ENCODE data around the gene SPAG17.

The SPAG17 gene

DNA sequence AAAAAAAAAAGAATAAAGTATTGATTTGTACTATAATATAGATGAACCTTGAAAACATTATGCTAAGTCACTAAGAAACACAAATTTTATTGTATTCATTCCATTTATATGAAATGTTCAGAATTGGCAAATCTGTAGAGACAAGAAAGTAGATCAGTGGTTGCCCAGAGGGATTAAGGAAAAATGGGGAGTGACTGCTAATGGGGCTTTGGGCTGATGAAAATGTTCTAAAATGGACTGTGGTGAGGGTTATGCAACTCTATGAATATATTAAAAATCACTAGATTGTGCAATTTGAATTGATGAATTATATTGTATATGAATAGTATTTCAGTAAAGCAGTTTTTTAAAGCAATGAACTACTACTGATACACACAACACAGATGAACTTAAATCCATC, 265.7 kb downstream of the SPAG17 start:
- TF ChIP-seq, protein P1, sequence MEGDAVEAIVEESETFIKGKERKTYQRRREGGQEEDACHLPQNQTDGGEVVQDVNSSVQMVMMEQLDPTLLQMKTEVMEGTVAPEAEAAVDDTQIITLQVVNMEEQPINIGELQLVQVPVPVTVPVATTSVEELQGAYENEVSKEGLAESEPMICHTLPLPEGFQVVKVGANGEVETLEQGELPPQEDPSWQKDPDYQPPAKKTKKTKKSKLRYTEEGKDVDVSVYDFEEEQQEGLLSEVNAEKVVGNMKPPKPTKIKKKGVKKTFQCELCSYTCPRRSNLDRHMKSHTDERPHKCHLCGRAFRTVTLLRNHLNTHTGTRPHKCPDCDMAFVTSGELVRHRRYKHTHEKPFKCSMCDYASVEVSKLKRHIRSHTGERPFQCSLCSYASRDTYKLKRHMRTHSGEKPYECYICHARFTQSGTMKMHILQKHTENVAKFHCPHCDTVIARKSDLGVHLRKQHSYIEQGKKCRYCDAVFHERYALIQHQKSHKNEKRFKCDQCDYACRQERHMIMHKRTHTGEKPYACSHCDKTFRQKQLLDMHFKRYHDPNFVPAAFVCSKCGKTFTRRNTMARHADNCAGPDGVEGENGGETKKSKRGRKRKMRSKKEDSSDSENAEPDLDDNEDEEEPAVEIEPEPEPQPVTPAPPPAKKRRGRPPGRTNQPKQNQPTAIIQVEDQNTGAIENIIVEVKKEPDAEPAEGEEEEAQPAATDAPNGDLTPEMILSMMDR (IDR thresholded peaks at IDR 0.05; ENCODE audit: low read length, missing control alignments), result no peak
- no peak overlapping the region for H3K4me3 ChIP-seq (replicated peaks; ENCODE audit: low read depth, low read length)
- no peak for DNase-seq (ENCODE audit: low read depth)

- no peak for DNase-seq (ENCODE audit: low read depth)
- TF ChIP-seq, protein P1 (IDR thresholded peaks at IDR 0.05; ENCODE audit: low read length, missing control alignments), result no peak
These were observed 274.0 kb downstream of the SPAG17 start for GRCh38 chr1:117911051-117911450.

DNA sequence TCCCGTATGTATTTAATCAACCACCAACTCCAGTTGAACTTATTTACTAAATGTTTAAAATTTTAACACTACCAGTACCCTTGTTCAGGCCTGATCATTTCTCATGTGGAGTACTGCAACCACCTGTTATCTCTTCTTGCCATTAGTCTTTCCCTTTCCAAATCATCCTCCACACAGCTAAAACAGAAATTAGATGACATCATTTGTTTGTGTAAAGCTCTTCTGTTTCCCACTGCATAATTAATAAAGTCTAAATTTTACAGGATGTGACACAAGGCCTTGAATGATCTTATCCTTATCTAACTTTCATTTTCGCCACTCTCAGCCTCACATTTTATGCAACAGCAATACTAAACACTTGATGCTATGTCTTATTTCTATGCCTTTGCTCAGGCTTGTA, 280.0 kb downstream of the SPAG17 start:
- DNase-seq (ENCODE audit: low read depth), result no peak
- TF ChIP-seq, protein P1 (IDR thresholded peaks at IDR 0.05; ENCODE audit: low read length, missing control alignments), result no peak
- H3K4me3 ChIP-seq (replicated peaks; ENCODE audit: low read depth, low read length), result no peak overlapping the region

More at GRCh38 chr1:117911051-117911450, 274.0 kb downstream of the SPAG17 start:
- no peak overlapping the region for H3K4me3 ChIP-seq (replicated peaks; ENCODE audit: low read depth, low read length)

- TF ChIP-seq, protein P1 (IDR thresholded peaks at IDR 0.05; ENCODE audit: low read length, missing control alignments), result no peak
- no peak for DNase-seq (ENCODE audit: low read depth)
These were observed 280.5 kb downstream of the SPAG17 start for GRCh38 chr1:117904485-117904884.

More at GRCh38 chr1:117904485-117904884, 280.5 kb downstream of the SPAG17 start:
- no peak overlapping the region for H3K4me3 ChIP-seq (replicated peaks; ENCODE audit: low read depth, low read length)

All from fibroblast of pulmonary artery (primary cell).